H9 (cell line): Measurements from ENCODE around the gene FAM124A. TPM values are rescaled to one million over a fixed set of nuclear protein-coding genes. Genes with fewer than 3 reads are reported as not detected.

Experiments used
- DNase-seq: peaks from one replicate; pipeline ENCODE4 v3.0.0-alpha.2; 2017
- H2AFZ ChIP-seq: one replicate; pipeline ENCODE4 v1.6.1; 2013; ENCODE audit warnings: mild to moderate bottlenecking, low read length, control low read depth, moderate library complexity
- H2AK5ac ChIP-seq: 2 replicates; pipeline ENCODE4 v1.6.1; 2013; ENCODE audit warnings: low read length, control low read depth, mixed read lengths; ENCODE audit not compliant: insufficient read length
- H2BK120ac ChIP-seq: one replicate; pipeline ENCODE4 v1.6.1; 2013; ENCODE audit warnings: low read depth, mild to moderate bottlenecking, low read length, control low read depth, inconsistent platforms; ENCODE audit not compliant: poor library complexity, severe bottlenecking
- H2BK12ac ChIP-seq: 2 replicates; pipeline ENCODE4 v1.6.1; 2013; ENCODE audit warnings: low read length, control low read depth, mixed read lengths, low read depth; ENCODE audit not compliant: insufficient read length
- H2BK15ac ChIP-seq: 2 replicates; pipeline ENCODE4 v1.6.1; 2013; ENCODE audit warnings: low read depth, low read length, control low read depth
- H2BK20ac ChIP-seq: one replicate; pipeline ENCODE4 v1.6.1; 2013; ENCODE audit warnings: low read depth, mild to moderate bottlenecking, low read length, control low read depth, inconsistent platforms; ENCODE audit not compliant: poor library complexity, severe bottlenecking
- H2BK5ac ChIP-seq: 2 replicates; pipeline ENCODE4 v1.6.1; 2013; ENCODE audit warnings: low read length, control low read depth, mixed read lengths; ENCODE audit not compliant: insufficient read length
- H3K14ac ChIP-seq: 2 replicates; pipeline ENCODE4 v1.6.1; 2013; ENCODE audit warnings: low read length, control low read depth; ENCODE audit not compliant: insufficient read depth
- H3K18ac ChIP-seq: 2 replicates; pipeline ENCODE4 v1.6.1; 2013; ENCODE audit warnings: low read depth, mild to moderate bottlenecking, mixed read lengths, low read length, control low read depth; ENCODE audit not compliant: insufficient read length
- H3K23ac ChIP-seq: 2 replicates; pipeline ENCODE4 v1.6.1; 2013; ENCODE audit warnings: low read length, control low read depth, mixed read lengths, low read depth; ENCODE audit not compliant: insufficient read length
- H3K23me2 ChIP-seq: 2 replicates; pipeline ENCODE4 v1.6.1; 2013; ENCODE audit warnings: low read depth, mild to moderate bottlenecking, mixed read lengths, low read length, control low read depth; ENCODE audit not compliant: insufficient read length, poor library complexity, severe bottlenecking
- H3K27ac ChIP-seq: 2 replicates; pipeline ENCODE4 v1.5.1; 2013; ENCODE audit warnings: low read length, control low read depth, mixed read lengths, low read depth; ENCODE audit not compliant: insufficient read length
- H3K27me3 ChIP-seq: 2 replicates; pipeline ENCODE4 v1.6.1; 2013; ENCODE audit warnings: low read length, control low read depth, inconsistent platforms; ENCODE audit not compliant: insufficient read depth
- H3K4ac ChIP-seq: 2 replicates; pipeline ENCODE4 v1.6.1; 2013; ENCODE audit warnings: low read depth, mild to moderate bottlenecking, control low read depth, inconsistent platforms, low read length, moderate library complexity
- H3K4me1 ChIP-seq: 2 replicates; pipeline ENCODE4 v1.6.1; 2013; ENCODE audit warnings: low read length, control low read depth, inconsistent platforms; ENCODE audit not compliant: insufficient read depth
- H3K4me2 ChIP-seq: 2 replicates; pipeline ENCODE4 v1.6.1; 2013; ENCODE audit warnings: low read length, control low read depth, mixed read lengths; ENCODE audit not compliant: insufficient read length, insufficient read depth
- H3K56ac ChIP-seq: 2 replicates; pipeline ENCODE4 v1.6.1; 2013; ENCODE audit warnings: low read depth, mild to moderate bottlenecking, mixed read lengths, low read length, control low read depth; ENCODE audit not compliant: insufficient read length
- H3K79me1 ChIP-seq: 2 replicates; pipeline ENCODE4 v1.6.1; 2013; ENCODE audit warnings: low read depth, mild to moderate bottlenecking, moderate library complexity, low read length, control low read depth, inconsistent platforms; ENCODE audit not compliant: insufficient read depth, poor library complexity, severe bottlenecking
- H3K79me2 ChIP-seq: 2 replicates; pipeline ENCODE4 v1.6.1; 2013; ENCODE audit warnings: low read length, control low read depth, inconsistent platforms; ENCODE audit not compliant: insufficient read depth
- H3K9ac ChIP-seq: 2 replicates; pipeline ENCODE4 v1.6.1; 2013; ENCODE audit warnings: low read length, control low read depth, mixed read lengths; ENCODE audit not compliant: insufficient read length; ENCODE audit errors: extremely low read depth
- H3K9me3 ChIP-seq: one replicate; pipeline ENCODE4 v1.6.1; 2013; ENCODE audit warnings: low read depth, low read length, inconsistent platforms; ENCODE audit not compliant: control insufficient read depth
- H3T11ph ChIP-seq: one replicate; pipeline ENCODE4 v1.6.1; 2013; ENCODE audit warnings: mild to moderate bottlenecking, low read length, control low read depth, inconsistent platforms
- H4K20me1 ChIP-seq: one replicate; pipeline ENCODE4 v1.6.1; 2013; ENCODE audit not compliant: control insufficient read depth, insufficient read length, insufficient read depth
- H4K5ac ChIP-seq: 2 replicates; pipeline ENCODE4 v1.6.1; 2013; ENCODE audit warnings: low read depth, mild to moderate bottlenecking, mixed read lengths, low read length, control low read depth; ENCODE audit not compliant: insufficient read length
- H4K8ac ChIP-seq: replicated peaks from 2 replicates; pipeline ENCODE4 v1.6.1; 2013; ENCODE audit warnings: low read length, control low read depth, mixed read lengths, low read depth; ENCODE audit not compliant: insufficient read length
- H4K91ac ChIP-seq: 2 replicates; pipeline ENCODE4 v1.6.1; 2013; ENCODE audit warnings: low read depth, mild to moderate bottlenecking, moderate library complexity, mixed read lengths, low read length, control low read depth; ENCODE audit not compliant: insufficient read length
- H3K27ac Mint-ChIP-seq, 3 experiments: 2 replicates in 2 of 3; 3 replicates in 1 of 3; pipeline ENCODE4 v1.8.0; 2020 to 2021; ENCODE audit warnings: mixed read lengths in 3 of 3, mild to moderate bottlenecking in 1 of 3, moderate library complexity in 1 of 3
- H3K27me3 Mint-ChIP-seq: 2 replicates; pipeline ENCODE4 v1.8.0; 2021; ENCODE audit warnings: low read depth, mild to moderate bottlenecking, moderate library complexity, mixed read lengths
- H3K36me3 Mint-ChIP-seq, 3 experiments: 2 replicates in 2 of 3; 3 replicates in 1 of 3; pipeline ENCODE4 v1.8.0; 2020 to 2021; ENCODE audit warnings: low read depth in 3 of 3, mixed read lengths in 3 of 3; ENCODE audit not compliant: insufficient read depth in 1 of 3
- H3K4me1 Mint-ChIP-seq, 2 experiments: 2 replicates each; pipeline ENCODE4 v1.8.0; 2020; ENCODE audit warnings: mixed read lengths in 2 of 2
- H3K4me3 Mint-ChIP-seq, 2 experiments: 2 replicates in 1 of 2; 3 replicates in 1 of 2; pipeline ENCODE4 v1.8.0; 2020 to 2021; ENCODE audit warnings: mild to moderate bottlenecking in 2 of 2, mixed read lengths in 2 of 2, moderate library complexity in 1 of 2
- H3K9me3 Mint-ChIP-seq, 2 experiments: 2 replicates in 1 of 2; 3 replicates in 1 of 2; pipeline ENCODE4 v1.8.0; 2020; ENCODE audit warnings: mild to moderate bottlenecking in 2 of 2, mixed read lengths in 2 of 2, moderate library complexity in 1 of 2
- CTCF ChIP-seq: fragments of 200-600 bp; sonication (generic); conservative IDR thresholded peaks from 3 replicates; pipeline ENCODE4 v1.8.0; 2021; ENCODE audit warnings: antibody characterized with exemption, mild to moderate bottlenecking
- WGBS: extraction: QIAGEN DNeasy Blood & Tissue Kit; methylation state at CpG from one replicate; pipeline ENCODE4 v1.1.7; 2013; ENCODE audit warnings: missing lambda C conversion rate, low lambda C conversion rate, mixed read lengths; ENCODE audit not compliant: insufficient read length; ENCODE audit errors: extremely low coverage; 5-methylcytosine and 5-hydroxymethylcytosine counted together
- total RNA-seq: library from RNA; stranded (reverse); gene quantifications from 2 replicates; pipeline ENCODE4 v1.2.1, GENCODE V29; 2021

FAM124A gene
- total RNA-seq, 1 experiment from 2014 or later = 41.9 TPM

- Histone ChIP-seq H2BK15ac (no peak overlapping the region), H2AFZ (no peak overlapping the region), H3K79me2 (no peaks in the 10 kb centered on the region), H3K27me3 (no peaks in the 10 kb centered on the region), H3K9me3 (no peaks in the 10 kb centered on the region), H2BK5ac (no peak overlapping the region), H3K27ac (no peak overlapping the region), H3K18ac (no peak overlapping the region), H2AK5ac (no peak overlapping the region), H2BK12ac (no peak overlapping the region), H2BK20ac (no peak overlapping the region), H4K20me1 (no peaks in the 10 kb centered on the region), H3K4ac (no peak overlapping the region), H2BK120ac (no peak overlapping the region), H3T11ph (no peak overlapping the region), H3K23ac (no peak overlapping the region), H3K14ac (no peak overlapping the region), H4K5ac (no peak overlapping the region), H3K23me2 (no peaks in the 10 kb centered on the region), H4K91ac (no peak overlapping the region), H3K56ac (no peak overlapping the region), H3K4me2 (no peak overlapping the region), H3K79me1 (no peaks in the 10 kb centered on the region), H4K8ac (no peak overlapping the region), H3K4me1 (peaks cover 13% of the 10 kb centered on the region; the same call in 1 of the 2 replicates), H3K9ac (no peak overlapping the region)
- Mint-ChIP-seq H3K9me3 (peaks cover 7 to 9% of the 10 kb centered on the region in 2 experiments), H3K27ac (no peak overlapping the region), H3K4me1 (peaks cover 23 to 33% of the 10 kb centered on the region in 2 experiments), H3K4me3 (no peak overlapping the region), H3K36me3 (peaks cover 0 to 9% (median 3%) of the 10 kb centered on the region in 3 experiments; a peak in 3 of 7 replicates), H3K27me3 (peaks cover 11% of the 10 kb centered on the region)
- no CpG with 5 or more reads among the region's 2 CpGs for WGBS
- TF ChIP-seq CTCF = no peak
- no peak for DNase-seq
These were observed 10.3 kb upstream of the FAM124A start for GRCh38 chr13:51211910-51212309.
